H1 (cell line): Measurements from ENCODE around the gene ABHD4. TPM values are rescaled to one million over a fixed set of nuclear protein-coding genes. Genes with fewer than 3 reads are reported as not detected.

Experiments used
- CTCF ChIA-PET: fragments of 300-600 bp; sonication (Branson Sonifier 250); formaldehyde crosslinking; loops from one replicate; lab custom pipeline; 2021; ENCODE audit not compliant: partially characterized antibody; lab: Charles Lee
- POLR2A ChIA-PET: fragments of 300-600 bp; sonication (Branson Sonifier 250); formaldehyde crosslinking; loops from one replicate; lab custom pipeline; 2021; ENCODE audit warnings: inconsistent platforms; ENCODE audit not compliant: partially characterized antibody; lab: Charles Lee
- DNase-seq, 2 experiments: peaks; one replicate each; pipeline versions ENCODE4 v3.0.0 to v3.0.0-alpha.2; 2010 to 2022; ENCODE audit warnings: low spot score in 2 of 2, low read depth in 1 of 2, mixed read lengths in 1 of 2
- FAIRE-seq: peaks from 2 replicates; lab custom pipeline; 2011; peaks lifted over from hg19 to GRCh38; lab: Jason Lieb, UNC
- H2AFZ ChIP-seq: 2 replicates; pipeline ENCODE4 v1.8.1; 2012; ENCODE audit warnings: low read length, inconsistent platforms
- H2AK5ac ChIP-seq: 2 replicates; pipeline ENCODE4 v1.6.1; 2013; ENCODE audit warnings: low read depth, low read length
- H2BK120ac ChIP-seq: replicated peaks from 2 replicates; pipeline ENCODE3; 2013; ENCODE audit warnings: low read depth, low read length, inconsistent platforms
- H2BK12ac ChIP-seq: 2 replicates; pipeline ENCODE4 v1.6.1; 2013; ENCODE audit warnings: low read depth, low read length
- H2BK15ac ChIP-seq: 2 replicates; pipeline ENCODE4 v1.6.1; 2013; ENCODE audit warnings: low read length
- H2BK20ac ChIP-seq: 2 replicates; pipeline ENCODE4 v1.6.1; 2013; ENCODE audit warnings: low read length
- H2BK5ac ChIP-seq: 2 replicates; pipeline ENCODE4 v1.6.1; 2013; ENCODE audit warnings: low read depth, low read length
- H3K14ac ChIP-seq: 2 replicates; pipeline ENCODE4 v1.6.1; 2013; ENCODE audit warnings: inconsistent platforms; ENCODE audit not compliant: insufficient read length
- H3K18ac ChIP-seq: 2 replicates; pipeline ENCODE4 v1.6.1; 2013; ENCODE audit warnings: low read length; ENCODE audit errors: extremely low read depth
- H3K23ac ChIP-seq: 2 replicates; pipeline ENCODE4 v1.6.1; 2013; ENCODE audit warnings: inconsistent platforms; ENCODE audit not compliant: insufficient read length
- H3K23me2 ChIP-seq: 2 replicates; pipeline ENCODE4 v1.6.1; 2013; ENCODE audit warnings: low read depth, low read length
- H3K27ac ChIP-seq: 2 replicates; pipeline ENCODE4 v1.6.1; 2011; ENCODE audit warnings: low read depth, low read length, inconsistent platforms
- H3K27me3 ChIP-seq, 4 experiments: replicated peaks in 1 of 4; 1 replicate in 1 of 4; 2 replicates in 3 of 4; pipeline versions ENCODE4 v1.6.1 to v1.8.1; 2011 to 2013; ENCODE audit warnings: low read length in 3 of 4, mild to moderate bottlenecking in 3 of 4, inconsistent platforms in 2 of 4, mixed read lengths in 2 of 4, moderate library complexity in 1 of 4; ENCODE audit not compliant: control insufficient read depth in 3 of 4, insufficient read depth in 3 of 4; ENCODE audit errors: extremely low read depth in 1 of 4
- H3K36me3 ChIP-seq, 4 experiments: 2 replicates each; pipeline versions ENCODE4 v1.6.1 to v1.8.1; 2011 to 2013; ENCODE audit warnings: mild to moderate bottlenecking in 4 of 4, low read length in 3 of 4, moderate library complexity in 2 of 4, control low read depth in 1 of 4, inconsistent platforms in 1 of 4; ENCODE audit not compliant: insufficient read depth in 4 of 4, control insufficient read depth in 2 of 4
- H3K4ac ChIP-seq: replicated peaks from 2 replicates; pipeline ENCODE3; 2013; ENCODE audit warnings: low read length, low read depth, mixed read lengths, inconsistent platforms; ENCODE audit not compliant: insufficient read length
- H3K4me1 ChIP-seq, 4 experiments: replicated peaks in 1 of 4; 1 replicate in 1 of 4; 2 replicates in 3 of 4; pipeline versions ENCODE4 v1.6.1 to v1.8.1; 2011 to 2013; ENCODE audit warnings: low read length in 3 of 4, inconsistent platforms in 2 of 4, mixed read lengths in 1 of 4; ENCODE audit not compliant: insufficient read depth in 4 of 4, control insufficient read depth in 3 of 4
- H3K4me2 ChIP-seq, 2 experiments: 2 replicates each; pipeline versions ENCODE4 v1.6.1 to v1.8.1; 2011 to 2013; ENCODE audit warnings: low read depth in 2 of 2, low read length in 2 of 2, control low read depth in 1 of 2, inconsistent platforms in 1 of 2, mild to moderate bottlenecking in 1 of 2; ENCODE audit not compliant: insufficient read depth in 1 of 2
- H3K4me3 ChIP-seq, 4 experiments: fragments of 200-600, 300-600 bp in 1 of 4; sonication (generic), shearing (Covaris generic), sonication (Bioruptor Twin) in 1 of 4; 2 replicates each; pipeline versions ENCODE4 v1.5.1 to v1.8.1; 2011 to 2016; ENCODE audit warnings: low read length in 4 of 4, low read depth in 3 of 4, control low read depth in 2 of 4, inconsistent platforms in 2 of 4, mild to moderate bottlenecking in 2 of 4, mixed read lengths in 1 of 4, moderate library complexity in 1 of 4; ENCODE audit not compliant: insufficient read depth in 2 of 4; ENCODE audit errors: extremely low read depth in 1 of 4
- H3K56ac ChIP-seq: replicated peaks from 2 replicates; pipeline ENCODE3; 2013; ENCODE audit warnings: low read depth, mild to moderate bottlenecking, mixed read lengths, low read length, inconsistent platforms; ENCODE audit not compliant: insufficient read length
- H3K79me1 ChIP-seq: 2 replicates; pipeline ENCODE4 v1.6.1; 2013; ENCODE audit warnings: low read depth, low read length, control low read depth
- H3K79me2 ChIP-seq, 2 experiments: 2 replicates each; pipeline versions ENCODE4 v1.6.1 to v1.8.1; 2012 to 2013; ENCODE audit warnings: low read length in 2 of 2, mild to moderate bottlenecking in 2 of 2, inconsistent platforms in 1 of 2; ENCODE audit not compliant: insufficient read depth in 2 of 2, control insufficient read depth in 1 of 2
- H3K9ac ChIP-seq, 4 experiments: replicated peaks in 1 of 4; 1 replicate in 1 of 4; 2 replicates in 3 of 4; pipeline versions ENCODE4 v1.6.1 to v1.8.1; 2011 to 2013; ENCODE audit warnings: low read depth in 3 of 4, low read length in 3 of 4, control low read depth in 2 of 4, mild to moderate bottlenecking in 2 of 4, moderate library complexity in 2 of 4, inconsistent platforms in 1 of 4; ENCODE audit errors: extremely low read depth in 1 of 4
- H3K9me3 ChIP-seq, 2 experiments: 2 replicates each; pipeline versions ENCODE4 v1.6.1 to v1.8.1; 2012 to 2013; ENCODE audit warnings: mild to moderate bottlenecking in 2 of 2, moderate library complexity in 2 of 2, control low read depth in 1 of 2, inconsistent platforms in 1 of 2, low read depth in 1 of 2, low read length in 1 of 2, mixed read lengths in 1 of 2; ENCODE audit not compliant: insufficient read depth in 2 of 2
- H4K20me1 ChIP-seq, 2 experiments: replicated peaks in 1 of 2; 2 replicates each; pipeline versions ENCODE3 to v1.8.1; 2011 to 2013; ENCODE audit warnings: inconsistent platforms in 2 of 2, low read length in 2 of 2, mild to moderate bottlenecking in 1 of 2; ENCODE audit not compliant: insufficient read depth in 2 of 2, control insufficient read depth in 1 of 2
- H4K5ac ChIP-seq: 2 replicates; pipeline ENCODE4 v1.6.1; 2013; ENCODE audit warnings: low read length, low read depth, mixed read lengths, inconsistent platforms; ENCODE audit not compliant: insufficient read length
- H4K8ac ChIP-seq: 2 replicates; pipeline ENCODE4 v1.8.0; 2013; ENCODE audit warnings: mild to moderate bottlenecking, moderate library complexity, low read length, inconsistent platforms; ENCODE audit not compliant: insufficient read depth; ENCODE audit errors: extremely low read depth
- H4K91ac ChIP-seq: replicated peaks from 2 replicates; pipeline ENCODE3; 2013; ENCODE audit warnings: low read length, mixed read lengths, inconsistent platforms; ENCODE audit not compliant: insufficient read length
- CHD2 ChIP-seq: IDR thresholded peaks from 2 replicates; pipeline ENCODE4 v1.6.1; 2012; ENCODE audit warnings: low read length, improper control_type of control experiment
- WGBS, 2 experiments: shearing (Covaris generic) in 1 of 2; methylation state at CpG; one replicate each; pipeline versions ENCODE4 v1.1.6 to v1.1.7; 2013 to 2015; ENCODE audit warnings: low lambda C conversion rate in 2 of 2, mixed read lengths in 2 of 2, inconsistent platforms in 1 of 2, low coverage in 1 of 2, missing lambda C conversion rate in 1 of 2; ENCODE audit not compliant: insufficient replicate concordance in 2 of 2, insufficient coverage in 1 of 2, insufficient read length in 1 of 2; ENCODE audit errors: extremely low coverage in 1 of 2, missing lambda C conversion rate in 1 of 2; 5-methylcytosine and 5-hydroxymethylcytosine counted together
- polyA plus RNA-seq, 7 experiments: library from polyadenylated mRNA; depleted of rRNA in 3 of 7; stranded (reverse) in 5 of 7; unstranded in 2 of 7; fragments of >200 nt in 5 of 7; fragments of 200-250 nt in 2 of 7; gene quantifications; 1 replicate in 5 of 7; 2 replicates in 1 of 7; 4 replicates in 1 of 7; pipeline versions ENCODE4 v1.2.1 to v1.2.3, GENCODE V29; 2011 to 2013; ENCODE audit warnings: missing spikeins in 2 of 7, mixed read lengths in 2 of 7
- total RNA-seq: library from RNA; stranded (reverse); fragmentation: NEBNext Ultra II Directional; extraction: Animal tissue kit (Norgen Biotek cat#: 25700); gene quantifications from 2 replicates; pipeline ENCODE4 v1.2.1, GENCODE V29; 2021

ABHD4 gene
- total and polyA plus RNA-seq, 2 of the 8 experiments (the other 6 are each of a cell fraction or from before 2014, with no cell fraction given), result 32.4 to 42.9 TPM

GRCh38 chr14:22565391-22565945, 32.6 kb upstream of the ABHD4 start:
- Histone ChIP-seq H3K23ac (no peak overlapping the region), H3K14ac (no peak overlapping the region), H3K9me3 (no peaks in the 10 kb centered on the region), H2BK12ac (no peak overlapping the region), H3K9ac (no peak overlapping the region), H3K79me1 (no peaks in the 10 kb centered on the region), H4K8ac (no peak overlapping the region), H2BK5ac (no peak overlapping the region), H3K56ac (no peak overlapping the region), H3K4ac (no peak overlapping the region), H3K27me3 (no peaks in the 10 kb centered on the region), H2BK120ac (no peak overlapping the region), H3K27ac (no peak overlapping the region), H3K4me2 (no peak overlapping the region), H3K36me3 (peaks cover 0 to 23% (median 5%) of the 10 kb centered on the region in 4 experiments), H4K5ac (no peak overlapping the region), H3K4me3 (no peak overlapping the region), H3K79me2 (peaks cover 0 to 14% of the 10 kb centered on the region in 2 experiments; a peak in 1 of 4 replicates), H2BK15ac (no peak overlapping the region), H2AK5ac (no peak overlapping the region), H3K23me2 (no peaks in the 10 kb centered on the region), H4K91ac (no peak overlapping the region), H3K4me1 (peaks cover 0 to 3% (median 0%) of the 10 kb centered on the region in 4 experiments; a peak in 3 of 7 replicates), H2AFZ (no peak overlapping the region), H3K18ac (no peak overlapping the region), H4K20me1 (no peaks in the 10 kb centered on the region), H2BK20ac (no peak overlapping the region)
- TF ChIP-seq CHD2, result no peak
- ChIA-PET CTCF (interaction anchor here (0.8 to 5.3 kb wide), 7 partner anchors 10 to 317 kb away, joined by 3 to 26 read pairs (median 3); no protein-coding TSS in a partner anchor), POLR2A (interaction anchor here (0.8 kb wide), 1 partner anchor 201 kb away, joined by 3 read pairs; the partner anchor contains the start of gene OXA1L)
- no peak for DNase-seq
- 94% methylated on average over 3 of the region's 3 CpGs; no CpG with 5 or more reads in 1 of the 2 experiments for WGBS, 2 experiments
- FAIRE-seq, result no peak
